C4-2B (cell line): Measurements from ENCODE around the gene EFNA5.

Source experiments
- CTCF ChIP-seq: fragments of 450-650 bp; conservative IDR thresholded peaks from 2 replicates; pipeline ENCODE4 v1.5.1; 2017; ENCODE audit warnings: mild to moderate bottlenecking
- ZFX ChIP-seq: fragments of 450-650 bp; IDR thresholded peaks from 2 replicates; pipeline ENCODE4 v1.6.1; 2017

- TF ChIP-seq CTCF (no peak), ZFX (no peak)
Measured at GRCh38 chr5:107542831-107543231, 127.9 kb downstream of the EFNA5 start.
